H1 (cell line): ENCODE measurements around the gene CLRN1. TPM values are rescaled to one million over a fixed set of nuclear protein-coding genes. Genes with fewer than 3 reads are reported as not detected.

Experiments used
- JUN ChIP-seq: IDR thresholded peaks from 2 replicates; pipeline ENCODE4 v1.6.1; 2011; ENCODE audit warnings: low read depth, mild to moderate bottlenecking, improper control_type of control experiment, low read length
- polyA plus RNA-seq, 7 experiments: library from polyadenylated mRNA; depleted of rRNA in 3 of 7; stranded (reverse) in 5 of 7; unstranded in 2 of 7; fragments of >200 nt in 5 of 7; fragments of 200-250 nt in 2 of 7; gene quantifications; 1 replicate in 5 of 7; 2 replicates in 1 of 7; 4 replicates in 1 of 7; pipeline versions ENCODE4 v1.2.1 to v1.2.3, GENCODE V29; 2011 to 2013; ENCODE audit warnings: missing spikeins in 2 of 7, mixed read lengths in 2 of 7
- total RNA-seq: library from RNA; stranded (reverse); fragmentation: NEBNext Ultra II Directional; extraction: Animal tissue kit (Norgen Biotek cat#: 25700); gene quantifications from 2 replicates; pipeline ENCODE4 v1.2.1, GENCODE V29; 2021
- TF ChIP-seq, protein P1 (sequence below), 3 experiments: IDR thresholded peaks; 1 replicate in 2 of 3; 2 replicates in 1 of 3; pipeline versions ENCODE4 v1.5.1 to v1.6.1; 2011; ENCODE audit warnings: low read length in 3 of 3, mild to moderate bottlenecking in 3 of 3, inconsistent platforms in 2 of 3, low read depth in 1 of 3, moderate library complexity in 1 of 3; ENCODE audit not compliant: insufficient read depth in 1 of 3; ENCODE audit errors: control extremely low read depth in 1 of 3

Gene CLRN1
- total and polyA plus RNA-seq, 2 of the 8 experiments (the other 6 are each of a cell fraction or from before 2014, with no cell fraction given), result 0.20 to 0.35 TPM

DNA sequence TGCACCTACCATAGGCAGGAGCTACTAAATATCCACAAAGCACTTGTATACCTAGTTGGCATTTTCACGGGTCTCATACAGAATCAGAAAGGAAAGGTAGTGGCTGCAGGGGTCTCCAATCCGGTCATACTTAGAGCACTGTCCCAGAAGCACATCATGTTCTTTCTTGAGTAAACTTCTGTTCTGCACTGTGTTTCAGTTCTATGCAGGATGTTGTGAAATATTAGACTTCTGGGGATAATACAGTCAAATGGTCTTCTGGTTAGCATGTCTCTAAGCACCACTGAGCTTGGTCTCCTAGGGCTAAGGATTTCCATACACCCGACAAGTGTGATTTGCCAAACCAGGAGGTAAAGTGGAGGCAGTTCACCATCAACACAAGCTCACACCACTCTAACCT lies 95.2 kb downstream of the CLRN1 start (continued):
- TF ChIP-seq, protein P1, sequence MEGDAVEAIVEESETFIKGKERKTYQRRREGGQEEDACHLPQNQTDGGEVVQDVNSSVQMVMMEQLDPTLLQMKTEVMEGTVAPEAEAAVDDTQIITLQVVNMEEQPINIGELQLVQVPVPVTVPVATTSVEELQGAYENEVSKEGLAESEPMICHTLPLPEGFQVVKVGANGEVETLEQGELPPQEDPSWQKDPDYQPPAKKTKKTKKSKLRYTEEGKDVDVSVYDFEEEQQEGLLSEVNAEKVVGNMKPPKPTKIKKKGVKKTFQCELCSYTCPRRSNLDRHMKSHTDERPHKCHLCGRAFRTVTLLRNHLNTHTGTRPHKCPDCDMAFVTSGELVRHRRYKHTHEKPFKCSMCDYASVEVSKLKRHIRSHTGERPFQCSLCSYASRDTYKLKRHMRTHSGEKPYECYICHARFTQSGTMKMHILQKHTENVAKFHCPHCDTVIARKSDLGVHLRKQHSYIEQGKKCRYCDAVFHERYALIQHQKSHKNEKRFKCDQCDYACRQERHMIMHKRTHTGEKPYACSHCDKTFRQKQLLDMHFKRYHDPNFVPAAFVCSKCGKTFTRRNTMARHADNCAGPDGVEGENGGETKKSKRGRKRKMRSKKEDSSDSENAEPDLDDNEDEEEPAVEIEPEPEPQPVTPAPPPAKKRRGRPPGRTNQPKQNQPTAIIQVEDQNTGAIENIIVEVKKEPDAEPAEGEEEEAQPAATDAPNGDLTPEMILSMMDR (IDR thresholded peaks at IDR 0.05; ENCODE audit: control extremely low read depth in 1 of 3, insufficient read depth in 1 of 3, low read depth in 1 of 3, low read length in 3 of 3), result no peak
- no peak for TF ChIP-seq JUN
